GM12892 (cell line): Measurements from ENCODE around the gene MROH9.

Experiments
- POLR2A ChIP-seq: IDR thresholded peaks from 2 replicates; pipeline ENCODE4 v1.6.1; 2011; ENCODE audit warnings: low read depth, low read length, control low read depth
- POLR2AphosphoS5 ChIP-seq: IDR thresholded peaks from 2 replicates; pipeline ENCODE4 v1.6.1; 2011; ENCODE audit warnings: low read depth, low read length, control low read depth

GRCh38 chr1:171110621-171111326, 175.4 kb downstream of the MROH9 start:
- TF ChIP-seq POLR2AphosphoS5: no peak
- TF ChIP-seq POLR2A: no peak
